GM21515 (cell line): ENCODE data around the gene EEIG2.
A peak's percentile ranks its signal among the peaks of the same experiment; 100 is the strongest.
"Not testable (repeated sequence)": the region's sequence is repeated elsewhere in the genome, so short reads cannot be mapped to it uniquely, and the experiment has no call there.

ENCODE experiments used
- ATAC-seq: cut with Tn5 transposase; IDR thresholded peaks from one replicate; pipeline ENCODE4 v1.9.1; 2021; ENCODE audit not compliant: unreplicated experiment

Gene EEIG2

DNA sequence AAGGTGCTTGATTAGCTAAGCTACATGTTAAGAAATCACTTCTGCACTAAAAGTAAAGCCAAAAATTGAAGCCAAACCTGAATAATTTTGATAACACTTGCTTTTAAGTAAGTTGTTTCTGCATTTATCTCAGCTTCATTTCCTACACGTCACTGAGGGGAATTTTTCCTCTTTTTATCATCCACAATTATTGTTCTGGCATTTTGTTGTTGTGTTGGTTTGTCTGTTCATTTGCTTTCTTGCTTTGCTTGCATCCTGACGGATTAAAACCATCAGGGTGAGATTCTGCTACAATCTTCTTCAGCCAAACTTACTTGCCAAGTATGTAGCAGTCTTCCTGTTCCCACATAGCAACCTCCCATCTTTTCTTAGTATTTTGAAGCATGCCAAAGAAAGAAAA, 18.0 kb upstream of the EEIG2 start:
- ATAC-seq, result no peak

DNA sequence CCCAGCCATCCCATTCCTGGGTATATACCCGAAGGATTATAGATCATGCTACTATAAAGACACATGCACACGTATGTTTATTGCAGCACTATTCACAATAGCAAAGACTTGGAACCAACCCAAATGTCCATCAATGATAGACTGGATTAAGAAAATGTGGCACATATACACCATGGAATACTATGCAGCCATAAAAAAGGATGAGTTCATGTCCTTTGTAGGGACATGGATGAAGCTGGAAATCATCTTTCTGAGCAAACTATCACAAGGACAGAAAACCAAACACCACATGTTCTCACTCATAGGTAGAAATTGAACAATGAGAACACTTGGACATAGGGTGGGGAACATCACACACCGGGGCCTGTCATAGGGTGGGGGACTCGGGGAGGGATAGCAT, 12.4 kb upstream of the EEIG2 start:
- ATAC-seq, result not testable (repeated sequence)

DNA sequence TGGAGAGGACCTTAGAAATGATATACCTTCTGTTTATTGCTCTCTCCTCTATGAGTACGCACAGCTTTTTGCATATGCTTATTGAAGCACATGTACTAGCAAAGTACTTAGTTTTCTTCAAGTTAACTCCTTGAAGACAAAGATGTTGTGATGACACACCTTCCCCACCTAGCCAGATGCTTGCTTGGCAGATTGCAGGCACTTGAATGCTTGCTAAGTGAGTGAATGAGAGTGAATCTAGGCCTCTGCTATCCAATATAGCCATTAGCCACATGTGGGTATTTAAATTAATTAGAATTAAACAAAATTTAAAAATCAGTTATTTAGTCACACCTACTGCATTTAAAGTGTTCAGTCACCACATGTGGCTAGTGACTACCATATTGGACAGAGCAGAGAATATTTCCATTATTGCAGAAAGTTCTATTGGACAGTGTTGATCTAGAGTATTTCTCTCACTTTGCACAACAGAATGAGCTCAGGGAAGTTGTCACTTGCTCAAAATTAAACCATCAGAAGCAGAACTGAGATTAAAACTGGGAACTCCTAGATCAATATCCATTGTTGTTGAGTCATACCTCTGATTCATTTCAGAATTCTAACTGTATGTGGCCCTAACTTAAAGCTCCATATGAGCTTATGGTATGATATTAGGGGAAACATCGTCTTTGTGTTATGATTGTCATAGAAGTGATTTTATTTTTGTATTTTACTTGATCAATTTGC, 8.6 kb upstream of the EEIG2 start:
- ATAC-seq, result peak; percentile 96

DNA sequence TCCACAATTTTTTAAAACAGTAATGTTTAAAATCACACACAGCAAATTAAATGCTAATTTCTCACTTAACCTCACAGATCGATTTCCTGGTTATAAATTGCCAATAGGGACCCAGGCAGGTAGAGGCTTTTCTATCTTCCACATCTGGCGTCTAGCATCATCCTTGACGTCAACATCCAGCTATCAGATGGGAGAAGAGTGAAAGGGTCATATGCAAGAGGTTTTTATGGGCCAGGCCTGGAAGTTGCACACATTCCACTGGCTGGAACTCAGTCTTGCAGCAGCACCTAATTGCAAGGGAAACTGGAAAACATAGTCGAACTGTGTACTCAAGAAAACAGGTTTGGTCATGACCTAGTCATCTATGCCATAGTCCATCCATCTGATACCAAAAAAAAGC, 6.0 kb upstream of the EEIG2 start:
- ATAC-seq, result no peak

DNA sequence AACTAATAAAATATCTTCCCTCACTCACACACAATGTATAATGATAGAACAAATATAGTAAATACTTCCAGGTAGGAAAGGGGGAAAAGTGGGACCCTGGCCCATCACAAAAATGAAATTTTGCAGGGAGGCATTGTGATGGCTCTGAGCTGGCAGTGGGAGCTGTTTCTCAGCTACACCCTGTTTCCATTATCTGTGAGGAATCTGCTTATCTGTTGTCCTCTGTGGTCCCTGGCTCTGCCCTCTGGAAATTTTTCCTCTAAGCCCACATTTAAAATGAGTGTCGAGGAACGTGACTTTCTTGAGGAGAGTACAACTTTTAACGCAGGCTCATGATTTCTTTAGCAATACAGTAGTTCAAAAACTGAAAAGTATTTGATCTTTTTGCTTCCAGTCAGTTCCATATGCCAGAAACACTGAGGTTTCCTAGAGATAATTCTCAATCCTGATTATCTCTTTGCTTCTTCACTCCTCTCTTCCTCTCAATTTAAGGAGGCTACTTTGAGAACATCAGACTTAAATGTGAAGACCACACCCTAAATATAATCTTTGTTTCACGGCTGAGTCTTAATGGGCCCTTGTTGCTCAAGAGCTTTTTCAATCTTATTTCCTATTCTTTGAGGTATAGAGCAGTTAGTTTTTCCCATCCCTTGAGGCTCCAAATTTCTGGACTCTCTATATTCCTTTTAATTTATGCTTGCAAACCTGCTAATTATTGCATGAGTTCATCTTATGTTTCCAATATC, 5.0 kb upstream of the EEIG2 start:
- ATAC-seq, result no peak

DNA sequence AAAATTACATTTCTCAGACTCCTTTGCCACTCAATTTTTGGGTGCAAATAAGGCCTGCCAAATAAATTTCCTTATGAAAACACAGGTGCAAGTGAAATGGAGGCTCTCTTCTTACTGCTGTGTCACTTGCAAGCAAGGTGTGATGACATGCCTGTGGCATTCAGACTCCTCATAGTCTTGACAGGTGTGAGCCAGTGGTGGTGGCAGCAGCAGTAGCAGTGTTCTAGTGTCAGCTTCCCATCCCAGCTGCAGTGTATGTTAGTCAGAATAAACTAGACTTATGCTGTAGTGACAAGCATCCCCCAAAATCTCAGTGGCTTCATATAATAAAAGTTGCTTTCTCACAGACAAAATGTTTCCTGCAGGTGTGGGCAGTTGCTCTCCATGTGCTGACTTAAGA, 3.8 kb upstream of the EEIG2 start:
- ATAC-seq, result no peak

DNA sequence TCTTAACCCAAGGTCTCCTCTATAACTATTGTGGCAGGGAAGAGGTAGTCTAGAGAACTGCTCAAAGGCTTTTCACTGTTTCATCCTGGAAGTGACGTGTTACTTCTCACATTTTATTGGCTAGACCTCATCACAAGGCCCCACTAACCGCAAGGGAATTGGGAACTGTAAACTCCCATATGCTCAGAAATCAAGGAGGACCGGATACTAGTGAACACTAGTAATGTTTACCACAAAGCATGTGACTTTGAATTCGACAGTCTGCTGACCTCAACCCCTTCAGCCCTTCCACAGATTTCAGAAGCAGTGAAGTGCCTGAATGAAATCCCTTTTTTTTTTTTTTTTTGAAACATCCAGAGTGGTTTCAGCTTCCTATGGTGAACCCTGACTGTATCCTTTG, 3.4 kb upstream of the EEIG2 start:
- no peak for ATAC-seq

DNA sequence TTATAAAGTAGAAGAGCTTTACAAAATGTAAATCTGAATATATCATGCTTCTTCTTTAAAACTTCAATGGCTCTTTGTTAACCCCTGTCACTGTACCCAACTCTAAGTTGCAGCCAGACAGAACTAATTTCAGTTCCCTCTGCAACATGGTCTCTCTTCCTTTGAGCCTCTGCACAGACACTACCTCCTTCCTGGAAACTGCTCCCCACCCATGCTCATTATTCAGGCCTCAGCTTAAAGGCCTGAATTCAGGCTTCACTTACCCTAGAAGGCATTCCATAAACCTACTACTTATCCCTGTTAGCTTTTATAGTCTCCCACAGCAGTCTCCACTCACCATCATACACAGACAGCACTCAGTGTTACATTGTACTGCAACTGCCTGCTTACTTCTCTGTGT, 2.6 kb upstream of the EEIG2 start:
- ATAC-seq, result peak; percentile 29

DNA sequence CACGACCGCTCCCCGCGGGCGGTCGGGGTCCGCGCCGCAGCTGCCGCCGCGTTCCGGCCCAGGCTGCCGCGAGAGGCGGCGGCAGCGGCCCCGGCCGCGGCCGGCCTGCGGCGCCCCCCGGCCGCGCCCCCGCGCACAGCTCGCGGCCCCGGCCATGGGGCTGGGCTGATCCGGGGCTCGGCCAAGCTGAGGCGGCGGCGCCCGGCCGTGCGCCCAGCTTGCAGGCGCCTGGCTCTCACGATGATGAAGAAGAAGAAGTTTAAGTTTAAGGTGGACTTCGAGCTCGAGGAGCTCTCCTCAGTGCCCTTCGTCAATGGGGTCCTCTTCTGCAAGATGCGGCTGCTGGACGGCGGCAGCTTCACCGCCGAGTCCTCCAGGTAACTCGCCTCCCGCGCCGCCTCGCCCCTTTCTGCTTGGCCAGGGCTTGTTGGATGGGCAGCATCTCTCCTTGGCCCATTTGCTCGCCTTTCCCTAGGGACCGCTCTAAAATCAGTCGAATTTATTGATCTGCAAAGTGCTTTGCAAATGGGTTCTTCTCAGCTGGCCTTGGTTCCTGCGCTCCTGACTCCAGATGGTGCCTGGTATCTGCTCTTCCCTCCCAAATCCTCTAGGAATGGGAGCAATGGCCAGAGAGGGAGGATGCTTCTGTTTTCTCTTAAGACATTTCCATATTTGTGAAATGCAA, 431 bp downstream of the EEIG2 start:
- peak; percentile 34 for ATAC-seq

DNA sequence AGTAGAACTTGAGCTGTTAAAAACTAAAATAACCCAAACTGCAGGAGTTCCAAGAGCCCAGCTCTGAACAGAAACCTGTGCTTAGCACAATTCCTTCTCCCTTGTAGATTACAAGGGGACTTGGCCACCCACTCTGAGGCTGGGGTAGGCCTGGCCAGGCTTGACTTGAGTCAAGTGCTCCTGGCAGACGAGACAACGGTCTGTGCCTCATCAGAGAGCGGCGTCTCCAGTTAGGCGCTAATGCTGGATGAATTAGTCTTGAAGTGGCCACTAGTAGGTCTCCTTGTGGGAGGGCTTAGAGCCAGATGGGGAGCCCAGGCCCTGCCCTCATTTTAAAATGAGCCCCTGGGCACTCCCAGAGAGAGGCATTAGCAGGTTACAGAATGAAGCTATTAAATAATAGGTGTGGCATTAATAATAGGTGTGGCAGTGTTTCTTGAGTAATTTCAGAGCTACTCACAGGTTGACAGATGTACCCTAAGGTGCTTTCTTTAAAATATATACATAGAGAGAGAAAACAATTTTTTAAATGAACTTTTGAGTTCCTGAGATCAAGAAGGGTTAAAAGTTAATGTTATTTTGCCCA, 1.1 kb downstream of the EEIG2 start:
- ATAC-seq, result no peak

DNA sequence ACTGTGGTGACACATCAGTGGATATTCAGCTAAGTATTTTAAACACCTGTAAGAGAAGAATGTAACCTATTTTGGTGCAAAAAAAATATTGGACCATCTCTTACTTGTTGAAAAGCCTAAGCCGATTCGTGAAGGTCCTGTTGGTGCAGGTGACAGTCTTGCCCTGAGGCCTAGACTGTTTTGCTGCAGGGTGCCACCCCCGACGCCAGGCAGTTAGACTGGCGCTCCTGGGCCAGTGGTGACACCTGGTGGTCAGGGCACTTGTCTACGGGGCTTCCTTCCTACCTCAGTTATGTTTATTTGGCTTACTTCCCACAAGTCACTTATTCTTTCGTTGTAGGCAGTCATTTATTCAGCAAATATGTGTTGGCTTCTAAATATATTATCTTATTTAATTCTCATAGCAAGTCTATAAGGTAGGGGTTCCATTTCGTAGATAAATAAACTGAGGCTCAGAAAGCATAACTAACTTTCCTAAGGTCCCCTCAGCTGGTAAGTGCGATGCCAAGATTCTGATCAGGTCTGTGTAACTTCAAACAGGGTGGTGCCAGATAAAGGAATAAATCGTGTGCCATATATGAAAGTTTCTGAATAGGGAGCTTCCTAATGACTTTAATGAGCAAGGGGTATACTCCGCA, 1.9 kb downstream of the EEIG2 start:
- ATAC-seq, result peak; percentile 50

DNA sequence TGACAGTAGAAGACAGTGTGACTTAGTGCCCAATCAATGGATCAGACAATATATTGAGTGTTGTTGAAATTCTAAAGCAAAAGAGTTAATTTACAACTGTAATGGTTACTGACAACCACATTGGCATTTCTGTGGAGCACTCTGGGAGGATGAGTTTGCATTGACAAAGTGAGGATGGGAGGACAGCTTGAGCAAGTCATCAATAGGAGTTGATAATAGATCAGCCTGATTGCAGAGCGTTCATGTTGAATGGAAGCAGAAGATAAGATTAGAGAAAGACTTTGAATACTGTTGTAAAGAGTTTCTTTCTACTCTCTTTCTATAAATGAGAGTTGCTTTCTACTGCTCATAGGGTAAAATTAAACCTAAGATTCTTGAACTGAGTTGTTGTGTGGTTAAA, 3.9 kb downstream of the EEIG2 start:
- ATAC-seq, result no peak

DNA sequence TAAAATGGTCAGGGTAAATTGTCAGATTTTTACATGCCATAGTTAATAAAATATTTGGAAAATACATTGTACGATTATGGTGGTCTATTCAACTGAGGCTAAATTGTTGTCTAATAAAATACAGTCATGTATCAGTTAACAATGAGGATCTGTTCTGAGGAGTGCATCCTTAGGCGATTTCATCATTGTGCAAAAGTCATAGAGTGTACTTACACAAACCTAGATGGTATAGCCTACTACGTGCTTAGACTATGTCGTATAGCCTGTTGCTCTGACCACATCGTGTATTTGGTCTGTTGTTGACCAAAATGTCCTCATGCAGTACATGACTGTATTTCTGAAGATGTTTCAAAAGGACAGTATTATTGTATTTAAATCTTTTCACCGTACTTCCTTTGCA, 5.2 kb downstream of the EEIG2 start:
- ATAC-seq, result no peak

DNA sequence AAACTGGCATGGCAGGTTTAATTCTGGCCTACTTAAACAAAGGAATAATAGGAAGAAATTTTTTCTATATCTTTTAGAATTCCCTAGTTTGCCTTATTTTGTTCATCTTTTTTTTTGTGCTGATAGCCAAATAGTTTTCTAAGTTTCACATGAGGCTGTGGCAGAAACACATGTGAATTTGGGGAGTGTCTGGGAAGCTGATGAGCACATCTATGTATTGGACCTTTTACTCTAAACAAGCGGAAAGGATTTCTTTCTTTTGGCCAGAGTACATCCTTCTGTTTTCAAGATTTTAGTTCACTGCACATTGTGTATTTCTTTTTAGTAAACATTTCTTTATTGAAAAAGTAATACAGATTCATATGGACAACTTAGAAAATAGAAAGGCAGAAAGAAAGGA, 5.6 kb downstream of the EEIG2 start:
- no peak for ATAC-seq

DNA sequence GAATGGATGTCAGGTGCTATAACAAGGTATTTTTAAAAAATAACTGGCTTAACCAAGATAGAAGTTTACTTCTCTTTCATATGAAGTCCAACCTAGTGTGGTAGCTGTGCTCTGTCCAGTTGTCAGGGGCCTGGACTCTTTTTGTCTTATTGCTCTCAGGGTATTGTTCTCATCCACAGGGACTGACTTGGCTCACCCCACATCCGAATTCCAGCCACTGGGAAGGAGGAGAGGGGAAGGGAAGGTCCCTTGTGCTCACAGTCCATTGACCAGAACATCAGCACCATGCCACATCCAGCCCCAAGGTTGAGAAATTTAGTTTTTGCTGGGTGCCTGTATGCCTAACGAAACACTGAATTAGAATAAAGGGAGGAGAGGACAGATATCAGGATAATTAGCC, 8.7 kb downstream of the EEIG2 start:
- no peak for ATAC-seq

DNA sequence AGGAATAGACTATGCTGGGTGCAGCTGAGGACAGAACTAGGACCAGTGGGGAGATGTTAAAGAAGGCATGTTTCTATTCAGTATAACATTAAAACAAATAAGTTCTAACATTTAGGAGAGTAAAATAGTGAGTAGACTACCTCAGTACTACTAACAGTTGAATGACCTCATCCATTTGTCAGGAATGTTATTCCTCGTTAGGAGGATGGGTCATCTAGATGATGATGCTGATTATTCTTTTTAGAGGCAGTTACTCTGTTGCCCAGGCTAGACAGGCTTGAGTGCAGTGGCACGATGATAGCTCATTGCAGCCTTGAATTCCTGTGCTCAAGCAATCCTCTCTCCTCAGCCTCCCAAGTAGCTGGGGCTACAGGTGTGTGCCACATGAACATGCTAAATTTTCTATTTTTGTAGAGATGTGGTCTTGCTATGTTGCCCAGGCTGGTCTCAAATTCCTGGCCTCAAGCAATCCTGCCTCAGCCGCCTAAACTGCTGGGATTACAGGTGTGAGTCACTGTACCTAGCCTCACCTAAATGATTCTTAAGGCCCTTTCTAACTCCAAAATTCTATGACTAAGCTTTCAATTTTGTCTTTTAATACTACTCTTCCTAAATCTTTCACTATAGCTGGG, 9.3 kb downstream of the EEIG2 start:
- no peak for ATAC-seq

DNA sequence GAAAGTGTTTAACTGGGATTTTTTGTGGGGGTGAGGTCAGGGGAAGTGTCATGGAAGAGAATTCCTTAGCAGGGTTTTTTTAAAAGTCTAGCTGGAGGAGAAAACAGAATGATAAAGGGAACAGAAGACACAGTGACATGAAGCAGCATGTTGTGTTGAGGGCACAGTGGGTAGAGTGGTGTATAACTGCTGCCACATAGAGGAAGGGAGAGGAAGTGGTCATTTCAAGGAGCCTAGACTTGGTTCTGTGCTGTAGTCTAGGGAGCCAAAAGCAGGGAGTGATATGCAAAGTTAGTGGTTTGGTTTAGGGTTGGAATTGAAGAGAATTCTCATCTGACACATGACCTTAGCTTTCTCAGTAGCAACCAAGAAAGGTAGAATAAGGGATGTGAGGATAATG, 10.2 kb downstream of the EEIG2 start:
- peak; percentile 94 for ATAC-seq

DNA sequence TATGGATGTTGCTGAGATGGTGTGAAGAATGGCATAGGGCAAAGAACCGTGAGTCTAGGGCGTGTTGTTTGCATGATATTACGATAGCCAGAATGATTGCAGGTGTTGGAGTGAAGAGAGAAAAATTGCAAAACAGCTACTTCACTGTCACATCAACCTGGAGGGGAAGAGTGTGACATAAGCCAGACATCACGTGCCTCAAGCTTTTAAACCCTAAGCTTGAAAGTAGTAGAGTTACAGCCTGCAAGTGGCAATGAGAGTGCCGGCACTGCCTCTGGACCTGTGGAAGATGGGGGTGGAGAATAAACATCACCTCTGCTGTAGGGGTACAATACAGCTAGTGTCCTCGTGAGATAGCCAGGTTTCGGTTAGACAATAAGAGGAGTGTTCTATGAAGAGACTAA, 11.1 kb downstream of the EEIG2 start:
- ATAC-seq, result no peak

DNA sequence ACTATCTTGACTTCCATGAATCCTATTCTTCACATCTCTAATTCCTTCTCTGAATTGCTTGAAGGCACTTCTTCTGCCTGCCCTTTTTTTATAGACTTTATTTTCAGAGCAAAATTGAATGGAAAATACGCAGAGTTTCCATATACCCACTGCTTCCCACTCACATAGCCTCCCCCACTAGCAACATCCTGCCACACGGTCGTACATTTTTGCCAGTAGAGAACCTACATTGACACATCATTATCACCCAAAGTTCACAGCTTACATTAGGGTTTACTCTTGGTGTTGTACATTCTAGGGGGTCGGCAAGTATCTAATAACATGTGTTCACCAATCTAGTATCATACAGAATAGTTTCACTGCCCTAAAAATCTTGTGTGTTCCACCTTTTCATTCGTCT, 12.3 kb downstream of the EEIG2 start:
- no peak for ATAC-seq

DNA sequence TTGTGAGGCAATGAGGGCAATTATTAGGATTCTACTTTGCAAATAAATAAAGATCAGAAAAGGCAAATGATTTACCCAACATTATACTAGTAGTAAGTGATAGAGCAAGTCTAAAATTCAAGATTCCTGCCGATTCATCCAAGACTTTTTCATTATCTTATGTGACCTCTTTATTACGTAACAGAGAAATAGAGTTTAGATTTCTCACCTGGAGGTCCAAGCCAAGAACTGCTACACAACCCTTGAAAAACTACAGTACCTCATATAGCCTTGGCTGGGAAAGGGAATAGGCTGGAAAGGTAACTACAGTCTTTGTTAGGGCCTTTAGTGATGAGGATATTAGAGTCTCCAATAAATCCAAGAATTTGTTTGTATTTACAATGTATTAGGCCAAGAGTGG, 13.3 kb downstream of the EEIG2 start:
- ATAC-seq, result no peak

DNA sequence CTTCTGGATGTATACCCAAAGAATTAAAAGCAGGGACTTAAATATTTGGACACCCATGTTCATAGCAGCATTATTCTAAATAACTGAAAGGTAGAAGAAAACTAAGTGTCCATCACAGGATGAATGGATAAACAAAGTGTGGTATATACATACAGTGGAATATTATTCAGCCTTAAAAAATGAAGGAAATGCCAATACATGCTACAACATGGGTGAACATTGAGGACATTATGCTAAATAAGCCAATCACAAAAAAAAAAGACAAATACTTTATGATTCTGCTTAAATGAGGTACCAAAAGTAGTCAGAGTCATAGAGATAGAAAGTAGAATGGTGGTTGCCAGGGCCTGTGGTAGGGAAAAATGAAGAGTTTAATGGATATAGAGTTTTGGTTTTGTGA, 14.1 kb downstream of the EEIG2 start:
- no peak for ATAC-seq
